C4-2B (cell line): Measurements from ENCODE around the gene INSRR.

Experiments
- CTCF ChIP-seq: fragments of 450-650 bp; conservative IDR thresholded peaks from 2 replicates; pipeline ENCODE4 v1.5.1; 2017; ENCODE audit warnings: mild to moderate bottlenecking
- ZFX ChIP-seq: fragments of 450-650 bp; IDR thresholded peaks from 2 replicates; pipeline ENCODE4 v1.6.1; 2017

- TF ChIP-seq CTCF (no peak), ZFX (no peak)
Observed at GRCh38 chr1:156905651-156906050, 46.7 kb upstream of the INSRR start.
